HG03571 (cell line): ENCODE results near the gene FAM171A1.
"Not testable (repeated sequence)": the region's sequence is repeated elsewhere in the genome, so short reads cannot be mapped to it uniquely, and the experiment has no call there.

Experiments used
- ATAC-seq: cut with Tn5 transposase; IDR thresholded peaks from one replicate; pipeline ENCODE4 v1.9.1; 2021; ENCODE audit not compliant: unreplicated experiment

The FAM171A1 gene

DNA sequence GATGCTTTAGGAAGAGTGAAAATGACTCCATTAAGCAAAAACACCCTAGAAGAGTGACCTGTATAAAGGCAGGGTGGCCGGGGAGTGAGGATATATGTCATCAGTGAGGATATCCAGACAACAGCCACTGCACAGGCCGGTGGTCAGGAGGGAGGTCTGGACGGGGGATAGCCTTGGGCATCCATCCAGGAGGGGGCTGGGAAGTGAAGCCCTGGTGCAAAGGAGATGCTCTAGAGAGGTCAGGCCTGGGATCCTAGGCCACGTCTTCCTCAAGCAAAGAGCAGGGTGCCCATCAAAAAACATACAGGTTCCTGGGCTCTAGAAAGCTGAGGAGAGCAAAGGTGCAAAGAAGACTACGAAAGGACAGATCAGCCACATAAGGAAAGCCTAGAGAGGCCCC lies 25.6 kb downstream of the FAM171A1 start:
- no peak for ATAC-seq

DNA sequence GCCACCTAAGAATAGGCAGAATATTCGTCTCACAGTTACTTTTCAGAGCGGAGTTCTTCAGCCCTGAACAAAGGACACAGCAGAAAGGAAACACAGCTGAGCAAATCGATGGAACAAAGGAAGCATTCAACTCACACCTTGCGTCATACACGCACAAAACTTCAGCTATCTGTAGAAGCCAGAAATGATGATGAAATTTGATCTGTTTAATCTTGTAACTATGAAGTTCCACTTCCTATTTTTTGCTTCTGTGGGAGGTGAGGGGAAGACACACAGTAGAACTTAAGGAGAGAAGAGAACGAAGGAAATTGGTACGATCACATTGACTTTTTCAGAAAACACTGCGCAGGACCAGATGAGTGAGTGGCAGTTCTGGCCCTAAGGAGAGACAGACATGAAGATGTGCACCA lies 26.2 kb downstream of the FAM171A1 start:
- no peak for ATAC-seq

DNA sequence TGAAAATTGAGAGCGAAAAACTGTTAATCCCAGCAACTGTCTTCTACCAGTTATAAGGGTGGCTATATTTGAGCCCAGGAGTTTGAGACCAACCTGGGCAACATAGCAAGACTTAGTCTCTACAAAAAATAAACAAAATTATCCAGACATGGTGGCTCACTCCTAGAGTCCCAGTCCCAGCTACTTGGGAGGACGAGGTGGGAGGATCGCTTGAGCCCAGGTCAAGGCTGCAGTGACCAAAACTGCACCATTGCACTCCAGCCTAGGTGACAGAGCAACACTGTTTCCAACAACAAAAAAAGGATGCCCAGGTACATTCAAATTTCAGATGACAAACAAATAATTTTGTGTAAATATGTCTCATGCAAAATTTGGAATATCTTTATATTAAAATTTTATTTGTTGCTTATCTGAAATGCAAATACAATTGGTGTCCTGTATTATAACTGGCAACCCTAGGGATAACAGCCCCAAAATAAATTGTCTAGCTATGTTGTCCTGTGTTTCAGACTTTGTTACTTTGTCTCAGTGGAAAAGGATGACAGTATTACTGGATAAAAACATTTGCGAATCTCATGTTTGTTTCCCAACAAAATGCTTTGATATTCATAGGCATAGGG lies 26.7 kb downstream of the FAM171A1 start:
- ATAC-seq = no peak

DNA sequence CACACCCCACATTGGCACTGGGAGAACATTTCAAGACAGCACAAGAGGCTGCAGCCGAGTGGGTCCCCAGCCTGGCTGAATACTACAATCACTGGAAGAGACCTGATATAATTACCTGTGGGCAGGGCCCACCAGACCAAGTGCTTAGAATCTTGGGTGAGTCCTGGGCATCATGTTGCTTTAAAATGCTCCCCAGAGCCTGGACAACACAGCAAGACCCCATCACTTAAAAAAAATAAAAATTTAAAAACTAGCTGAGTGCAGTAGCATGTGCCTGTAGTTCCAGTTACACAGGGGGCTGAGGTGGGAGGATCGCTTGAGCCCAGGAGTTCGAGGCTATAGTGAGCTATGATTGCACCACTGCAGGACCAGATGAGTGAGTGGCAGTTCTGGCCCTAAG lies 28.1 kb downstream of the FAM171A1 start:
- no peak for ATAC-seq

DNA sequence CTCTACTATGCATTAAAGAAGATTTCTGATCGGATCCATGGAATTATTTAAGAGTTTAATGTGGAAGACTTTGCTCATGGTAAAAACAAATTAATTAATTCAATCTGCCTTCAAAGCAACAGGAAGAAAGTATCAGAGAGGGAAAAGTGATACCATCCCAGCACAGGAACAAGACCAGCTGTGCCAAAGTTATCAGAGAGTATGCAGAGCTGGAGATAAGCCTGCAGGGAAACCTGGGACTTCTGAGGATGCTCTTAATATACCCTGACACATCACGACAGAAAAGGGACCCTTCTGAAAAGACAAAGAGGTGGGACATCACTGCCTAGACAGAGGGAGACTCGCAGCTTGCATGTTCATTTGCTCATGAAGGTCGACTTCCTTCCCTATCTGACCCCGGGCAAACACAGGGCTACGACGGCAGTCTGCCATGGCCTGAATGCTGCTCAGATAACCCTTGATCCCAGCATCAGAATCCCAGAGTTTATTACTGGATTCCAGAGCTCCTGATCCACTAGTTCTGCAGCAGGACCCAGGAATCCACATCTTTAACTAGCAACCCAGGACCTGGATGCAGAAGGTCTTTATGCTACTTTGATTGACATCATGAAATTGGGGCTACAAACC lies 29.5 kb downstream of the FAM171A1 start:
- no peak for ATAC-seq

DNA sequence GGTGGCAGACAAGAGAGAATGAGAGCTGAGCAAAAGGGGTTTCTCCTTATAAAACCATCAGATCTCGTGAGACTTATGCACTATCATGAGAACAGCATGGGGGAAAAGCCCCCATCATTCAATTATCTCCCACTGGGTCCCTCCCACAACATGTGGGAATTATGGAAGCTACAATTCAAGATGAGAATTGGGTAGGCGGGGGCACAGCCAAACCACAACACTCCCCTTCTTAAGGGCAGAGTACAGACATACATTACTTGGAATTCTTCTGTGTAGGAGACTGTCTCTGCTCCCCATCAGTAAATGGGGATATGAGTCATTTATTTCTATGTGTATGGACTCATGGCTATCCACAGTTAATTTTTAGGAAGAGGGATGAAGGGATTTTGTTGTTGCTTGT lies 31.2 kb downstream of the FAM171A1 start:
- no peak for ATAC-seq

DNA sequence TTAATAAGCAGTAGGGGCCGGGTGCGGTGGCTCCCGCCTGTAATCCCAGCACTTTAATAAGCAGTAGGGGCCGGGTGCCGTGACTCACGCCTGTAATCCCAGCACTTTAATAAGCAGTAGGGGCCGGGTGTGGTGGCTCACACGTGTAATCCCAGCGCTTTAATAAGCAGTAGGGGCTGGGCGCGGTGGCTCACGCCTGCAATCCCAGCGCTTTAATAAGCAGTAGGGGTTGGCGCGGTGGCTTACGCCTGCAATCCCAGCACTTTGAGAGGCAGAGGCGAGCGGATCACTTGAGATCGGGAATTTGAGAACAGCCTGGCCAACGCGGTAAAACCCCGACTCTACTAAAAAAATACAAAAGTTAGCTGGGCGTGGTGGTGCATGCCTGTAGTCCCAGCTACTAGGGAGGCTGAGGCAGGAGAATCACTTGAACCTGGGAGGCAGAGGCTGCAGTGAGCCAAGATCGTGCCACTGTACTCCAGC lies 33.6 kb downstream of the FAM171A1 start:
- not testable (repeated sequence) for ATAC-seq

DNA sequence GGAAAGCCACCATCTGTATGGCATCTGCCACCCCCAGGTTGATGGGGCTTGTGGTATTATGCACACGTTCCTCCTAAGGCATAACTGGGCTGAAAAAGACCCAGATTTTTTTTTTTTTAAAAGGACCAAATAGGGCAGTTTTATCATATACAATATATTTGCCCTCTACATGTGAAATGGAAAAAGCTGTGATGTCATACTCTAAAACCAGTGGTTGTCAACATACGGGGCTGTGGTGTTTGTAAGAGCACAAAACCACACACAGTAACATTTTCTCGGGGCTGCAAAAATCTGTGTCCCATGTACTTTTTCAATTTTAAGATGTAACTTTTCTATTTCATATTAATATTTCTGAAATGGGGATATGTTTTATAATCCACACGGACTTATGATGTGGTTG lies 34.9 kb downstream of the FAM171A1 start:
- no peak for ATAC-seq

DNA sequence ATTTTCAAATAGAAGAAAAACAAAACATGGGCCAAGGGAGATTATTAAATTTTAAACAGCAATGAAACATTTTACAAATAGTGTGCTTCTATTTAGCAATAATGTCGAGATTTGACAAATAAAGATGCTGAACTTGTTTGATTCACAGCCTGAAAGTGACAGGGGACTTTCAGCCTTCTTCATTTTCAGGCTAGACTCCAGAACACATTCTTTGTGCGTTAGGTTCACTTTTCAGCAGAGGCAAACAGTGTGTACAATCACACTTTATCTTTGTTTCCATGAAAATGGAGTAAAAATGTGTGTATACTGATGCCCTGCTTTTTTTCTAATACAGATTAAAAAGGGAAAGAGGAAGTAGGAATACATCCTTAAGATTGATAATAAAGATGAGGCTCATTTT lies 35.6 kb downstream of the FAM171A1 start:
- ATAC-seq = no peak

DNA sequence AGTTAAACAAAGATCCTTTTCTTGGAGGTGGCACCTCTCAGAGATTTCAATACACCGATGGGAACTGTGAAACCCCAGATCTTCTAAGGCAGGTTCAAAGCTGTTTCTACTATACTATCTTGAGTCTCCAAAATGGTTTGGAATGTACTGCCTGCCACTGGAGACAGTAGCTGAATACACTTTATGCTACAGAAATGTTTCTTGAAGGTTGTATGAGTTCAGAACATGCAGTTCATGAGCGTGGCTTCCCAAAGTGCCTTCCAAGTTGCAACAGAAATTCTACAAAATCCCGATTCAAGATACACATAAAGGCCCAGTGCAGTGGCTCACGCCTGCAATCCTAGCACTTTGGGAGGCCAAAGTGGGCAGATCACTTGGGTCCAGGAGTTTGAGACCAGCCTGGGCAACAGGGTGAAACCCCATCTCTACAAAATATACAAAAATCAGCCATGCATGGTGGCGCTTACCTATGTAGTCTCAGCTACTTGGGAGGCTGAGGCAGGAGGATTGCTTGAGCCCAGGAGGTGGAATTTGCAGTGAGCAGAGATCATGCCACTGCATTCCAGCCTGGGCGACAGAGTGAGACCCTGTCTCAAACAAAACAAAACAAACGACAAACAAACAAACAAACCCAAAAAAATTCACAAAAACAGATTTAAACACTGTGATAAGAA lies 36.3 kb downstream of the FAM171A1 start:
- ATAC-seq = no peak

DNA sequence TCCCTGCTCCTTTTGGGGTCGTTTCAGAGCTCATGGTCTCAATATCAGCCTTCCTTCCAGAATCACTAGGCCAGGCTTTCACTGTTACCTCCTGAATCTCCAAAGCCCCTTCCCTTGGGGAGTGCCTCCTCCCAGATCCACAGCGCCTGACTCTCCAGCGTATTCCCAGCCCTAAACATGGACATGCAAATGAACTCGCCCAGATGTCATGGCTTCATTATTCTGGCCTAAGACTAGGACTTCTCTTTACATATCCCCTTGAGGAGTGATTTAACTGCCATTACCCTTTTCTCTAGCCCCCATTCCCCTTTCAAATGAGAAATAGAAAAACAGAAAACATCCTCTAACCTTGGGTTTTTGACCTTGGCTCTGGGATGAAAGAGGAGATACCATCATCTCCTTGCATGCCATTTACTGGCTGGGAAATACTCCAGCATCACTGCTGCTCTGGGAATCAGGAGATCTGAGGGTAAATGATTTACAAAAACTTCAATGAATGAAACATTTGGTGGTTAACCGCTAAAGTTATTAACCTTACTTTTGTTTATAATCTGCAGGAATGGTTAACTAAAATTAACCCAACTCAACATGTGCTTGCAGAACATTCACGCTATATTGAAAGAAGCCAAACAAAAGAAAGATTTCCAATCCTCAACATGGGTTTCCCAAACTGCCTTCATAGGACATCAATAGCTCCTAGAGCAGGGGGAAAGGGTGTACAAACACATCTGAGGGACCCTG lies 37.0 kb downstream of the FAM171A1 start:
- no peak for ATAC-seq

DNA sequence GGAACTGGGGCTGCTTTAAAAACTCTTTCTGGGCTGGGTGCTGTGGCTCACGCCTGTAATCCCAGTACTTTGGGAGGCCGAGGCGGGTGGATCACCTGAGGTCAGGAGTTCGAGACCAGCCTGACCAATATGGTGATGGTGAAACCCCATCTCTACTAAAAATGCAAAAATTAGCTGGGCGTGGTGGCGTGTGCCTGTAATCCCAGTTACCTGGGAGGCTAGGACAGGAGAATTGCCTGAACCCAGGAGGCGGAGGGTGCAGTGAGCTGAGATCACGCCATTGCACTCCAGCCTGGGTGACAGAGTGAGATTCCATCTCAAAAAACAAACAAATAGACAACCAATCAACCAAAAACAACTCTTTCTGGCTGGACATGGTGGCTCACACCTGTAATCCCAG lies 37.9 kb downstream of the FAM171A1 start:
- not testable (repeated sequence) for ATAC-seq

DNA sequence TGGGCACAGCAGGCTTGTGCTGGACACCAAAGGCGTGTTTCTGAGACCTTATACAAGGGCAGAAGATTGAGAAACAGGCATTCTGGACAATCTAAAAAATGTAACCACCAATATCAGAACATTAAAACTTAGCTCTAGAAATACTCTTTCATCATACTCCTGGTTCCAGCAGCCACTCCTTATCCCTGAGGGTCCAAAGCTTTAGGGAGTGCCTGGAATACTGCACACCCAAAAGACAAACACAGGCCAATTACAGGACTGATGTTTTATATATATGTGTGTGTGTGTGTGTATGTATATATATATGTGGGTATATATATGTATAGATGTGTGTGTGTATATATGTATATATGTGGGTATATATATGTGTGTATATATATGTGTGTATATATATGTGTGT lies 39.6 kb downstream of the FAM171A1 start:
- no peak for ATAC-seq

DNA sequence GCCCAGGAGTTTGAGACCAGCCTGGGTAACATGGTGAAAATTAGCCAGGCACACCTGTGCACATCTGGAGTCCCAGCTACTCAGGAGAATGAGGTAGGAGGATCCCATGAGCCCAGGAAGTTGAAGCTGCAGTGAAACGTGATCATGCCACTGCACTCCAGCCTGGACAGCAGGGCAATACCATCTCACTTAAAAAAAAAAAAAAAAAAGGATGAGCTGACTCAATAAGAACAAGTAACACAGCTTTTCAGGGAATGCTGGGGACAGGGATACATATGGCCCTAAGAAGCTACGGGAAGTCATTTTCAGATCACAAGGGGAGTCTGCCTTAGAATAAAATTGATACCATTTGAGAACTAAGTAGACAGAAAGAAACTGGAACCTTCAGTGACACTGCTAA lies 41.7 kb downstream of the FAM171A1 start:
- ATAC-seq = no peak

DNA sequence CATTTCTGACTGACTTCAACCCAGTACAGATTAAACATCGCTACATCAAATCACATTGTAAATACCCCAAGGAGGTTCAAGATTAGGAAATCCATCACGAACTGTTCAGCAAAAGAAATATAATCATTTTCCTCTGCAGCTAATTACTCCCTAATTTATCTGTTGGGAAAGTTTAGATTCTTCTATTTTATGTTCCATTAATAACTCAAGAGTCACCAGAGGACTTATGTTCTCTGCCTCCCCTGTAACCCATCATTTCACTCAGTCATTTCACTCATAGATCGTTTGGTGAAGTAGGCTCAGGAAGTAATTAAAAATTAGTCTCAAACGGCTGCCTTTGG lies 45.2 kb downstream of the FAM171A1 start:
- ATAC-seq = no peak

DNA sequence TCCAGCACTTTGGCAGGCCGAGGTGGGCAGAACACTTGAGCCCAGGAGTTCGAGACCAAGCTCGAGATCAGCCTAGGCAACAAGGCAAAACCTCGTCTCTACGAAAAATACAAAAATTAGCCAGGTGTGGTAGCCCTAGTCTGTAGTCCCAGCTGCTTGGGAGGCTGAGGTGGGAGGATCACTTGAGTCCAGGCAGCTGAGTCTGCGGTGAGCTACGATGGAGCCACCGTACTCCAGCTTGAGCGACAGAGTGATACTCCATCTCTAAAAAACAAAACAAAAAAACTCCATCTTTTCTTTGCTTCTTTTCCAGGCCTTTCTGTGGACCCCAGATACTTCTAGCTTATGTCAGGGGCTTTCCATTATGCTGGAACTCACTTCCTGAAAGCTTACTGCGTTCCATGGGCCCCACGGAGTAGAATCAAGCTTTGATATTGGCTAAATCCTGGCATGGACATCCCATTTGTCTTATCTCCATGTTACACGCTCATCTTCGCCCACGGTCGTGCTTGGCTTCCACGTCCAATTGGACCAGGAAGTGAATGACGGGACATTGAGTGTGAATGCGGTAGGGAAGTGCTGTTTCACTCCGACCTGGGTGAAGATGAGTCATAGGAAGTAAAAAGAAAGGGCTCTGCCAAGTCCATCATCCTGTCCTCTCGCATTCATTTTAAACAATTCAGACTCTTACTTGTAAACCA lies 45.7 kb downstream of the FAM171A1 start:
- ATAC-seq = no peak

DNA sequence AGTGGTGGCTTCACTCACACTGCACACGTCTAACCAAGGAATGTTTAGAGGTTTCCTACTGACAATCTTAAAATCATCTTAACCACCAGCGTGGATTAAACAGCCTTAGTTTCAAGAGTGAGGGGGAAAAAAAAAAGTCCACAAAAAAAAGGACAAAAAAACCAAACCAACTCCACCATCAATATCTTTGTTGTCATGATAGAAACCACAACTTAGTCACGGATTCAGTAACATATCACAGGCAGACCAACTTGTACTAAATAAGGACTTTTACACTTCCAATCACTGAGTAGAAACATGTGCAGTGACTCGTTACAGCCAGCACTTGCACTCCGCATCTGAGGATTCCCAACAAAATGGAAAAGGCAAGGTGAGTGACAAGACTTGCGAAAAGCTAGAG lies 46.5 kb downstream of the FAM171A1 start:
- no peak for ATAC-seq

DNA sequence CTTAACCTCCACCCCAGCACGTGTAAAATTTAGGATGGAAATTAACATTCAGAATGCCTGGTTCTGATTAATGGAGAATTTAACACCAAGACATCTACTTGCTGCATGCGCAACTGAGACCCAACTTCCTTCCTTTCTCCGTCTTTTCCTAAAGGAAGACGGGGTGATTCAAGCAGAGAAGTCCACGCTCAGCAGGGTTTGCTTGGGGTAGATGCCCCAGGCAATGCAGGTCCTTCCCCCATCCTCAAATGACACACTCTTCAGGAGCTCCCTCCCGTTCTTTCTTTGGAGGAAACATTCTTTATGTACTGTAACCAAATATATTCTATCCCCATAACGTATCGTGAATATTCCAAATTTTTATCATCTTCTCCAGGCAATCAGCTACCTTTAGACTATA lies 47.0 kb downstream of the FAM171A1 start:
- no peak for ATAC-seq

DNA sequence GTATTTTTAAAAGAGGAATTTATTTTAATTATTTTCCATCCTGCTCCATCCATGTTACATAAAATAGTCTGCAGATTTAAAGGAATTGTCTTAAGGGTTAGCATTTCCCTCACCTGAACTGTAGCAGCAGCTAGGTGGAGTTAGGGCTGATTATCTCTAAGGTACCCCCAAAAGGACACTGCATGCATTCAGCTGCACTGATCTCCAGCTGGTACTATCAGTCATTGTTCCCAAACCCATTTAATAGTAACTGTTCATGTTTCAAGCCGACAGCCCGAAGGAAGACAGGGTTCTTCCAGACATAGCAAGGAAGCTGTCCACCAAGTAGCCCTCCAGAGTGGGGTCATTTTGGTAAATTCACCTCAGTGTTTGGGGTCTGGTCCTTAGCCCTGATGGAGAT lies 48.7 kb downstream of the FAM171A1 start:
- ATAC-seq = no peak

DNA sequence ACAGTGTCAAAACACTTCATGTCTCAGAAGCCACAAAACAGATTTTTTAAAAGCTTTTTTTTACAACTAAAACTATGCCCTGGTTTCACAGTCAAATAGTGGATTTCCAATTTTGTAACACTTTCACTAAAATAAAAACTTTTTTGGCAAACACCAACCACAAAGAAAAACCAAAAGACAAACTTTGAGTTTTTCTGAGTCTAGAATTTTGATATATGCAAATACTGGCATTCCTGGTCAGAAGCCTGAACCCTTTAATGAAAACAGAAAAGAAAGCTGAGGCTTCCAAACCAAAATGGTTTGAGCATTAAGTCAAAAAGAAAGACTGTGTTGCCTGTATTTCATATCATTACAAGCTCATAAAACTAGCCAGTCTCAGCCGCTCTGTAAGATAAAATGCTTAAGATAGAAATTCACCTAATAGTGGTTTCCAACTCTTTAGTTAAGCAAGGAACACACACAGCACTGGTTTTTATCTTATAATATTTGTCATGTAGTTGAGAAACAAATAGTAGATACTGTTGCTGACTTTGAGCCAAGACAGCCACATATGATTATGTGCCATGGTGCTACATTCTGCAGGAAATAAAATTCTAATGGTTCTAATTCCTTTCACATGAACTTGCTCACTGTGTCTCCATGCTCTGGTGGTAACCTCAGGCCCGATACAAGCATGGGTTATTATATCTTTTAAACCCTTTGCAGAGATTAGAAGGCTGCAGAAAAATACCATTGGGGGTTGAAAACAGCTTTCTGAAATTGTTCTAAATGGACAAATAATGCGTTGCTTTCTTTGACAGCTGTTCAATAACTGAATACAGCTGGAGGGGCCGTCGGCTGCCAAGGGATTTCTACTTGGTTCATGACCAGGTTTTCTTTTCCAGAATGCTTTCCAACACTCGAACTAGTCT lies 49.4 kb downstream of the FAM171A1 start:
- ATAC-seq = no peak
